Stromal cell of bone marrow (primary cell): ENCODE measurements around the gene GRHL1.

Experiments used
- DNase-seq: peaks from one replicate; pipeline ENCODE4 v3.0.0-alpha.2; 2012; ENCODE audit warnings: low read depth

Gene GRHL1

GRCh38 chr2:9972621-9973479 lies 21.4 kb downstream of the GRHL1 start:
- DNase-seq, result peak; percentile 75

GRCh38 chr2:9973690-9974089 lies 22.2 kb downstream of the GRHL1 start:
- DNase-seq, result no peak

- no peak for DNase-seq
Measured at GRCh38 chr2:9974343-9974742, 22.9 kb downstream of the GRHL1 start.

GRCh38 chr2:9975328-9975727 lies 23.8 kb downstream of the GRHL1 start:
- no peak for DNase-seq

GRCh38 chr2:9975805-9976447 lies 24.4 kb downstream of the GRHL1 start:
- DNase-seq, result peak; percentile 98

GRCh38 chr2:9979977-9980376 lies 28.5 kb downstream of the GRHL1 start:
- DNase-seq, result no peak

GRCh38 chr2:9980520-9980919 lies 29.0 kb downstream of the GRHL1 start:
- no peak for DNase-seq

GRCh38 chr2:9981655-9982054 lies 30.2 kb downstream of the GRHL1 start:
- no peak for DNase-seq

- peak; percentile 87 for DNase-seq
Measured at GRCh38 chr2:9982248-9982647, 30.8 kb downstream of the GRHL1 start.

- DNase-seq, result no peak
Measured at GRCh38 chr2:9982891-9983290, 31.4 kb downstream of the GRHL1 start.

- no peak for DNase-seq
Measured at GRCh38 chr2:9983401-9984216, 32.1 kb downstream of the GRHL1 start.

GRCh38 chr2:9984217-9984739 lies 32.8 kb downstream of the GRHL1 start:
- DNase-seq, result no peak

GRCh38 chr2:9984871-9985480 lies 33.5 kb downstream of the GRHL1 start:
- no peak for DNase-seq

- DNase-seq, result no peak
Measured at GRCh38 chr2:9985531-9986328, 34.2 kb downstream of the GRHL1 start.

- DNase-seq, result no peak
Measured at GRCh38 chr2:9988320-9988719, 36.8 kb downstream of the GRHL1 start.

GRCh38 chr2:9990736-9991135 lies 39.2 kb downstream of the GRHL1 start:
- DNase-seq, result no peak

GRCh38 chr2:9991221-9991620 lies 39.7 kb downstream of the GRHL1 start:
- no peak for DNase-seq

- no peak for DNase-seq
Measured at GRCh38 chr2:9991829-9992273, 40.4 kb downstream of the GRHL1 start.

GRCh38 chr2:9992427-9993187 lies 41.1 kb downstream of the GRHL1 start:
- no peak for DNase-seq

GRCh38 chr2:9993488-9994165 lies 42.1 kb downstream of the GRHL1 start:
- no peak for DNase-seq
